NOMO-1 treated with DMSO at 0.1 percent for 48 hours (cell line): ENCODE results near the gene ITCH.

ENCODE experiments used
- DNase-seq: peaks from one replicate; lab custom pipeline; 2025; ENCODE audit not compliant: unreplicated experiment; lab: John Stamatoyannopoulos, UW

ITCH gene

GRCh38 chr20:34526466-34526865, 163.4 kb downstream of the ITCH start:
- no peak for DNase-seq

DNA sequence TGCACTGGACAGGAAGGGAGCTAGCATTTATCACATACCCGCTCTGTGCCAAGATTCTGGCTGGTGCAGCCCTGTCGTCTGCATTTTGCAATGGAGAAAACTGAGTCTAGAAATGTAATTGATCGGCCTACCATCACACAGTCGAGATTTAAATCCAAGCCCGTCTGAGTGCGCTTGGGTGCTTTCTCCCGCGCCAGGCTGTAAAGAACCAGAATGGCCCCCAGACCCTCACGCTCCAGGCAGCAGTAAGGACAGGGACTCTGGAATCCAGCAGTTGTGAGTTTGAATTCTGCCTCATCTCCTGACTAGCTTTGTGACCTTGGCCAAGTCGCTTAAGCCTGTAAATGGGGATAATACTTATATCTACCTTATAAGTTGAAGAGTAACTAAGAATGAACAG, 163.9 kb downstream of the ITCH start:
- DNase-seq: no peak

GRCh38 chr20:34528921-34529297, 165.8 kb downstream of the ITCH start:
- no peak for DNase-seq

- no peak for DNase-seq
Observed at GRCh38 chr20:34529742-34530141, 166.7 kb downstream of the ITCH start.

GRCh38 chr20:34530342-34530741, 167.3 kb downstream of the ITCH start:
- DNase-seq: no peak

DNA sequence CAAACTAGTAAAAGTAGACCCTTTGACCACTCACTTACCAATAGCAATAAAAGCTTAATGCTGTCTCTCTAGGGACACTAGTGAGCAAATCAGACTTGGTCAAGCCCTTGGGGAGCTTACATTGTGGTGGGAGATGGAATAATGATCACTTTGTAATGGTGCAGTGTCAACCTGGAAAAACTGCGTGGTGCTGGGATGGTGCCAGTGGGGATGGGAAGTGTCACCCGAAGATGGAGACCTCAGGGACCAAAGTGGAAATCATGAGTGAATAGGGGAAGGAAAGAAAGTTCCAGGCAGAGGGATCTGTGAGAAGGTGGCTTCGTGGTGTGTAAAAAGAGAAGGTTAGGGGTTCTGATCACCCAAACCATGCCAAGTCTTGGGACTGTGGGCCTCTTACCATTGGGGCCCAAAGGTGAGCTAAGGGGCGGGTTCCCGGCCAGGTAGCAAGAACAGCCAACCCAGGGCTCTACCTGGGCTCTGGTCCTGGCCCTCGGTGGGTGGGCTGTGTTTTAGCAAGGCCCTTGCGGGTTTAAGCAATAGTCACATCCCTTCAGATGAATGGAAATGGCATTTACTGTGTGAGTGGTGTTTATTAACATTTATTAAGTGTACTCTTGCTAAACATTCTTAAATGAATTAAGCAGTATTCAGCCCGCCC, 168.7 kb downstream of the ITCH start:
- no peak for DNase-seq

DNA sequence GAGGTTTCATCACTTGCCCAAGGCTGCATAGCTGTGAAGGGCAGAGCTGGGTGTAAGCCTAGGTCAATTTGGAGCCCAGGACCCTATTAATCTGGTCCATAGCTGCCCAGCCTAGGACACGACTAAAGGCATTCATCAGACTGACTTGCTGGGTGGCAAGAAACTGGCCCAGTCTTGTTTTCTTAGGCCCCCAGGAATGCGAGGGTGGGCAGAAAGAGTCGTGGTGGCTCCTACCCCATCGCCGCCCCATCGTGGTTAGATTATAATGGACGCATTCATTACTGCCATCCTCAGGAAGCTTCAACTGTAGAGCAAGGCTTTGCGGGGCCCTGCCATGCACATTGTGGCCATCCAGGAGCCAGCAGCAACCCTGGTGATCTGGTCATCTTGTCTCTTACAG, 169.2 kb downstream of the ITCH start:
- DNase-seq: no peak

GRCh38 chr20:34532756-34533155, 169.7 kb downstream of the ITCH start:
- DNase-seq: no peak

DNA sequence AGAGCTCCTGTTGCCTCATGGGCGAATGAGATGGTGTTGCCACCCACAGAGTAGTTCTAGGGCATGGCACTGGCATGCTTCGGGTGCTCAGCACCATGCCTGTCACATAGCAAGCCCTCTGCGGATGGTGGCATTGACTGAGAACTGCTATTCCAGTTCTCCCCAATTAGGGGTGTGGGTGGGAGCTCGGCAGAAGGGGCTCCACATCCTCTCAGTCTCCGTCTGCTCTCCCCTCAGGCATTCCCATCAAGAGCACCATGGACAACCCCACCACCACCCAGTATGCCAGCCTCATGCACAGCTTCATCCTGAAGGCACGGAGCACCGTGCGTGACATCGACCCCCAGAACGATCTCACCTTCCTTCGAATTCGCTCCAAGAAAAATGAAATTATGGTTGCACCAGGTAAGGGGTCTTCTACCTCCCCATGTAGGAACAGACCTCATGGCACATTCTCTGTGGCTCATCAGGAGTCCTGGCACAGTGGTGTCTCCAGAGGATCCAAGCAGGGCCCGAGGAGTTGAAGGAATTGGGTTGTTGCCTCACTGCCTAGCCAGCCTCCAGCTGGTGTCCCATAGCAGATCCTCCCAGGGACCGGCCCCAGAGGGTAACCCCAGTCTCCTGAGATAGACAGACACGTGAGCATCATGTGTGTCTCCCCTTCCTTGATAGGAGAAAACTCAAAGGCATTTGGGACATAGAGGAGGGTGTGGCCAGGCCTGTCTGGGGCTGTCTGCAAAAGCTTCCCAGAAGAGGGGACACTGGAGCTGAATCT, 171.5 kb downstream of the ITCH start:
- no peak for DNase-seq

DNA sequence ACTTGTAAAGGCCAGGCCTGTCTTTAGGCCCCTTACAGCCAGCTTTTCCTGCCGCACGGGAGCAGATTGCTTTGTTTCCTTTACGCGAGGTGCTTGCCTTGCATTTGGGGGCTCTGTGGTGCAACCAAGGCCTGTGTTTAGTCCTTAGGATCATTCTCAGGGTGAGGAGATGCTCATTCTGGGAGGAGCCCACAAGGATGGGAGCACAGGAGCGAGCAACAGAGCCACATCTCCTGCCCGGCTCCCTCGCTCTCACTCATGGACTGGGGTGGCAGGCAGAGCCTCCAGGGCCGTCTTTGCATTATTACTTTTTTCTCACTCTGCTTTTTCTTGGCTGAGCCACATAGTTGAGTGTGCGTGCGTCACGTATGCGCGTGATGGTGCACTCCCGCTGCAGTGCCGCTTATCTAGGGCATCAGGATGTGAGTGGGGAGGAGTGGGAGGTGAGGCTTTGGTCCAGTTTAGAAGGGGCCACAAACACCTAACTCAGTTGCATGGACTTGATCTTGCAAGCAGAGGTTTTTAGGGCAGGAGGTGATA, 172.3 kb downstream of the ITCH start:
- no peak for DNase-seq

GRCh38 chr20:34535857-34536256, 172.8 kb downstream of the ITCH start:
- no peak for DNase-seq

- peak; percentile 8 for DNase-seq
Observed at GRCh38 chr20:34536798-34537394, 173.8 kb downstream of the ITCH start.

GRCh38 chr20:34537651-34538050, 174.6 kb downstream of the ITCH start:
- no peak for DNase-seq

DNA sequence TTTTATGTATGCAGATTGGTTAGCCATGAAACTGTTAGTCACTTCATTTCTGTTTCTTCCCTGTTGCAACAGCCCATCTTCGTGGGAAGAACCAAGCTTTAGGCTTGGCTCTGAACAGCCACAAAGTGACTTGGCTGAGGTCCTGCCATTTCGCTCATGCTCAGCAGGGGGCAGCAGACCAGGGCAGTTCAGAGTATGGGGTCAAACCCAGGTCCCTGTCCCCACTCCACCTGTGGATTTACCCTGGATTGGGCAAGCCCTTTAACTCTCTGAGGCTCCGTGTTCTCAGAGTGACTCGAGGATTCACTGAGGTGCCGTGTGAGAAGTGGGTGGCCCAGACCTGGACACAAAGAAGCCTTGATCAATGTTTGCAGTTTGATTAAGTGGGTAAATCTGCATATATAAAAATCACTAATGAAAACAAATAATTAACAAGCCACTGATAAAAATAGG, 175.6 kb downstream of the ITCH start:
- peak; percentile 40 for DNase-seq

DNA sequence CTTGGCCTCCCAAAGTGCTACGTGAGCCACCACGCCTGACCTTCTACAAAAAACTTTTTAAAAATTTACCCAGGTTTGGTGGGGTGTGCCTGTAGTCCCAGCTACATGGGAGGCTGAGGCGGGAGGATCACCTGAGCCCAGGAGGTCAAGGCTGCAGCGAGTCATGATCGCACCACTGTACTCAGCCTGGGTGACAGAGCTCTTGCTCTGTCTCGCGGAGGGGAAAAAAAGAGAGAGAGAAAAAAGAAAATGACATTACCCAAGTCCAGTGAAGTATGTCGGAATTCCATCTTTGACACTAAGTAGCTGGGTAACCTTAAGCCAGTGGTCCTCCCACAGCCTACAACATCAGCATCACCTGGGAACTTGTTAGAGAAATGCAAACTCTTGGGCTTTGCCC, 176.7 kb downstream of the ITCH start:
- no peak for DNase-seq

- DNase-seq: no peak
Observed at GRCh38 chr20:34540596-34541263, 177.7 kb downstream of the ITCH start.

DNA sequence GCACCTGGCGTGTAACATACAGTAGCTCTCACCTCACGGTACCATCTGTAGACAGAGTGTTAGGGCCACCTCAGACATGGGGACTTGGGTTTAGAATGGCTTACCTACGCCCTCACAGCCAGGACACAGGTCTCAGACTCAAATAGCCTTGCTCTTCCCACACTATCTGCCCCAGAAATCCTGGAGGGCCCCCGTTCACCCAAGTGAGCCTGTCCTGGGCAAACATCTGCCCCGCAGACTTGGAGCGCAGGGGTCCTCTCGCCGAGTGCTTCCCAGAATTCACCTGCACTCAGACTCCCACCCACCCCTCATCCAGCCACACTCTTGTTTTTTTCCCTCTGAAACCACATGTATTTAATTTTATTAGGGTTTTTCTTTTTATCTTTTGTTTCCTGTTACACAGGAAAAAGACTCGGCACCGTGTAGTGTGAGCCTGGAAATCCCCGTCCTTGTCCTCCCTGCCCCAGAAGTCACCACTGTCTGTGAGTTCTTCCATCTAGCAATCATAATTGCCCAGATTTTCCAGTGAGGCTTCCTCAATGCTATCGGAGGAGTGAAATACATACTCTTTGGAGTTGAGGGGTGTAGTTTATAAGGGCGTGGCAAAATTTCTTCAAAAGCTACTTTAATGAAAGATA, 178.3 kb downstream of the ITCH start:
- DNase-seq: no peak

- DNase-seq: no peak
Observed at GRCh38 chr20:34541917-34542316, 178.8 kb downstream of the ITCH start.

GRCh38 chr20:34542439-34542838, 179.4 kb downstream of the ITCH start:
- DNase-seq: no peak

GRCh38 chr20:34543463-34544056, 180.5 kb downstream of the ITCH start:
- DNase-seq: no peak
